ENCODE measurements around the gene CGREF1.

CGREF1 gene, protein sequence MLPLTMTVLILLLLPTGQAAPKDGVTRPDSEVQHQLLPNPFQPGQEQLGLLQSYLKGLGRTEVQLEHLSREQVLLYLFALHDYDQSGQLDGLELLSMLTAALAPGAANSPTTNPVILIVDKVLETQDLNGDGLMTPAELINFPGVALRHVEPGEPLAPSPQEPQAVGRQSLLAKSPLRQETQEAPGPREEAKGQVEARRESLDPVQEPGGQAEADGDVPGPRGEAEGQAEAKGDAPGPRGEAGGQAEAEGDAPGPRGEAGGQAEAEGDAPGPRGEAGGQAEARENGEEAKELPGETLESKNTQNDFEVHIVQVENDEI

DNA sequence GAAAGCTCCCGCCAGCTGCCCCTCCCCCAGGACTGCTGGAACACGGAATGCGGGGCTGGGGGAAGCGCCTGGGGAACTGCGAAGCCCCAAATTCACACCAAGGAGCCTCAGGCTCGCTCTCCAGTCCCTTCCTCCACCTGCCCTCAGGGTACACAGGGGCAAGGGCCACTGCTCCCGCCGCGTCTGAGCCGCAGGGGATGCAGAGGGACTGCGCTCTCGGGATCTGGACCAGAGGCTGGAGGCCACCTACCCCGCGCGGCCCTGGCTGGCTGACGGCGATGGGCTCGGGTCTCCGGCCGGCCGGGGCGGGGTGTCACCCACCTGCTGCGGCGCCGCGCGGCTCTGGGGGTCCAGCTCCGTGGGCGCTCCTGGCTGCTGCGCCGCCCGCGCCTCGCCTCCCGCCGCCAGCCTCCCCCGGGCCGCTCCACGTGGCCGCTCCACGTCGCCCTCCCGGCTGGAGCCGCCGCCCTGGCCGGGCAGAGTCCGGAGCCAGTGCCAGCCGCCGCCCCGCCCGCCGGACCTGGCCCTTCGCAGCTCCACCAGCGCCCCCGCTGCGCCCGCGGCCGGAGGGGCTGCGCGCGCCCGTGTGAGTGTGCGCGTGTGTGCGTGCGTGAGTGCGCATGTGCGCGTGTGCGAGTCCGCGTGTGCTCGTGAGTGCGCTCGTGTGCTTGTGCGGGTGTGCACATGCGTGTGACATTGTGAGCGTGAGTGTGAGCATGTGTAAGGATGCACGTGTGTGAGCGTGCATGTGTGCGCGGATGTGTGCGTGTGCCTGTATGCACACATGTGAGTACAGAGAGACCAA lies at the start of gene CGREF1:
Gene CGREF1, minus strand, starts transcription at position 604 of the 805 bp plus-strand sequence. CDS start 14,762 bp downstream, outside the sequence.
- no peak for DNase-seq (ENCODE audit: low read depth)

DNA sequence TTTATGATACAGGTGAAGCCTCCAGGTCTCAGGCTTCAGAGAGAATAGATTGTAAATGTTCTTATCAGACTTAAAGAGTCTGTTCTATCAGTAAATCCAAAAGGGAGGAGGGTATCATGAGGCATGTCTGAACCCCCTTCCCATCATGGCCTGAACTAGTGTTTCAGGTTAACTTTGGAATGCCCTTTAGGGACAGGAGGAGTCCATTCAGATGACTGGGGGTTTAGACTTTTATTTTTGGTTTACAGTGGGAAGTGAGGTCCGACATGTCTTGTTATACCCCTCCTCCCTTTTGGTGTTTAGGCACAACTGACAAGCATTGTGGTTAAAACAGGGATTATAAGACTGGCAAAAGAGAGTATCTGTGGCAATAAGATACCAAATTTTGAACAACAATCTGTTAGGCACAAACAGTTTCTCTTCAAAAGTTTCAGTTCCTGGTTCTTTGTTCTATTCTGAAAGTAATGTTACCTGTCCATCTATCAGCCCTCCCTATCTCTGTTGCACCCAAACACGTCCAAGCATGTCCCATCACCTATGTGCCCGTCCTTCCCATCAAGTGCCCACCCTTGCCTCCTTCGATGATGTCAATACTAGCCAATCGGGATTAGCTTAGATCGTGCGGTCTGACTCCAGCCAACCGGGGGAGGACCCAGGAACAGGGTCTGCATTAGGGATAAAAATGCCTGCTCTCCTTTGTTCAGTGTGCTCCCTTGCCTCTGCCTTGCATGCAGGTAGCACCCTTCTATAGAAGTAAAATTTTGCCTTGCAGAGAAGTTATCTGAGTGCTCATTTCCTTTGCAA lies 46.2 kb upstream of the CGREF1 start:
- DNase-seq (ENCODE audit: low read depth): no peak

DNA sequence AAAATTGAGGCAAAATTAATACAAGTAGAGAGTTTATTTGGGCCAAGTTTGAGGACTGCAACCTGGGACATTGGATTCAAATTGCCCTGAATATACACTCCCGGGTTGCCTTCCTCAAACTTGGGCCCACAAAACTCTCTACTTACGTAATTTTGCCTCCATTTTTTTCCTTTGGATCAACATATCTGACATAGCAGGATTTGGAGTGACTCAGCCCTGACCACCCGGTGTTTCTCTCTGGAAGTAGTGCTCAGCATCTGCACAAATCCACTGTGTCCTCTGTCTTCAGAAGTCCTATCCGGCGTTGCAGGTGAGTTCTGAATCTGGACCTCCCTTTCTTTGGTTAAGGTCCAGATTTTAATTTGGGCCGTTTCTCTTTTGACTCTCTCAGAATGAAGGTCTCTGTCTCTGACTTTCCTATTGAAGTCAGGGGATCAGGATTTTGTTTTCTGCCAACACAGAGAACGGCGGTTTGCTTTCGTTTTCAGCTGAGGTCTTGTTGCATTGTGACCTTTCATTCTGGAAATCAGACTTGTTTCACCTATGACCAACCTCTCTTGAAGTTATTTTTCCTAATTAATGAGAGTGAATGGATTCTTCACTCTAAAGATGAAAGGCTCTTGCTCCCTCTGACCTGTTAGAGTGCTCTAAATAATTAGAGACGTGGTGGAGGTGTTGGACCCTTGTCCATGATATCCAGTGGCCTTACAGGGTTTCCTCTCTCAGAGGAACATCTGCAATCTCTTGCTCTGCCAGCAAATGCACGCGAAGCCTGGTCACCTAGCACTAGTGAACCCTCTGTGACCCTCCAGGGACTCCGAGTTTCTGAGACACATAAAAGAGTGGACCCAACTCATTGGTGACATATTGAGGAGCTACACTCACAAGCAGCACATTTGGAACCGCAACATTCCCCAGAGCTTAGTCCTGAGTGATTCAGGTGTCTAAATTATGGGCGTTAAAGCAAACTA lies 43.5 kb upstream of the CGREF1 start:
- DNase-seq (ENCODE audit: low read depth): peak; percentile 17

DNA sequence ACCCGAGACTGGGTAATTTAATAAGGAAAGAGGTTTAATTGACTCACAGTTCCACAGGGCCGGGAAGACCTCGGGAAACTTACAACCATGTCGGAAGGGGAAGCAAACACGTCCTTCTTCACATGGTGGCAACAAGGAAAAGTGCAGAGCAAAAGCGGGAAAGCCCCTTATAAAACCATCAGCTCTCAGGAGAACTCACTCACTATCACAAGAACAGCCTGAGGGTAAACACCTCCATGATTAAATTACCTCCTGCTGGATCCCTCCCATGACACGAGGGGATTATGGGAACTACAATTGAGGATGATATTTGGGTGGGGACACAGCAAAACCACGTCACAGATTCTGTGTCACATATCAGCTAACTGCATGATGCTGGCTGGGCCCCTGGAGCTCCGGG lies 41.3 kb upstream of the CGREF1 start:
- DNase-seq (ENCODE audit: low read depth): no peak

DNA sequence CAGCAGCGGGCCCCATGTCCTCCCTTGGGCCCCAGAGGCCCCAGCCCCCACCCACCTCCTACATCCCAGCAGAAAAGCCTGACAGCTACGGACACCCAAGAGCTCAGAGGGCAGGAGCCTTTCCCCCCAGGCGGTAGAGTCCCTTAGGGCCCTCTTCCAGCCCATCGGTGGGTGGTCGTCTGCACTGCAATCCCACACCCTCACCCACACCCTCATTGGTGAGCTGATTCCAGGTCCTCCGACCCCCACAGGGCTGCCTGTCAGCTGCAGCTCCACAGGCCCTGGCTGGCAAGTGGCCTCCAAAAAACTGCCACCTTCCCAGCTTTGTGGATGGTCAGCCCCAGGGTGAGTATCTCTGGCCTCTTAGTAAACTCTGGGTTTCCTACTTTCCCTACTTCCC lies 40.3 kb upstream of the CGREF1 start:
- no peak for DNase-seq (ENCODE audit: low read depth)

DNA sequence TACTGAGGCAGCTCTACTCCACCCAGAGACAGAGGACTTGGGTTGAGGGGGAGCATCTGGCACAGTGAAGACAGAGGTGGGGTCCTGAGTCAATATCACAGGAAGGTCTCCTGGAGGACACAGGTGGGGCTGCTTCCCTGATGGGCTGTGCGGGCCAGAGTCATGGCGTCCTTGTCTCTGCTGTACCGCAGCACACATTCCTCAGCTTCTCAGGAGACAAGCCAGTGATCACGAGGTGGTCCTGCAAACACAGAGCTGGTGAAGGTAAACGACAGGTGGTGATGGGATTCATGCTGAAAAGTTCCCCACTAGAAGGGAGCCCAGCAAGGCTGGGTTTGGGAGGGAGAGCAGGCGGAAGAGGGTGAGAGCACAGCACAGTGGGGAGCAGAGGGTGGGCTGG lies 39.5 kb upstream of the CGREF1 start:
- DNase-seq (ENCODE audit: low read depth): no peak

DNA sequence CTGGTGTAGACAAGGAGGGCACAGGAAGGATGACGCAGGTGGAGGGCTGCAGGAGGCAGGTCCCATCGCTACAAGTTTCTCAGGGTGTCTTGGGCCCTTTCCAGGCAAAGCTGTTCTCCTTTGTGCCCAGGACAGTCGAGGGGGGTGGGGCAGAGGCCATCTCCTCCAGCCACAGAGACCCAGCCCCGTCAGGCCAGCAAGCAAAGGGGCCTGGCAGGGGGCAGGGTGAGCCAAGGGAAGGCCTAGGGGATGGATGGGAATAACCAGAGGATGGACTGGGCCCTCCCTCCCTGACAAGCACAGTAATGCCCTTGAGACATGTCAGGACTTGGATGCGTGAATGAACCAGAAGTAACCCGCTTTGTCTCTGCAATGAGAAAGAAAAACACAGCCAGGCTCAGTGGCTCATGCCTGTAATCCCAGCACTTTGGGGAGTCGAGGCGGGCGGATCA lies 36.2 kb upstream of the CGREF1 start:
- DNase-seq (ENCODE audit: low read depth): no peak

DNA sequence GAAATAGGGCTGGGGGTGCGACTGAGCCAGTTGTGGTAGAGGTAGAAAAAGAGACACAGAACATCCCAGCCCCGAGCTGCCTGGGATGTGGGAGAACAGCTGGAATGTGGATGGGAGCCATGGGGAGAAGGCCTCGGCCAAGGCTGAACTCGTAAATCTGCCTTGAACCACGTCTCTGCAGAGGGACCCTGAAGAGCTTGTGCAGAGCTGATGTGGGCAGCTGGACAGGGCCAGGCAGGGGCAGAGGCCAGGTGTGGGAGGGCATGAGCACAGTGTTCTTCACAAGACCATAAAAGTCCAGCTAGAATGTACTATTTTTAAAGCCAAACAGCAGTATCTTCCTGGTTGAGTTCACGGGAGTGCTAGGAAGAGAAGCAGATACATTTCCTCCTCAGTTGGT lies 35.6 kb upstream of the CGREF1 start:
- no peak for DNase-seq (ENCODE audit: low read depth)

DNA sequence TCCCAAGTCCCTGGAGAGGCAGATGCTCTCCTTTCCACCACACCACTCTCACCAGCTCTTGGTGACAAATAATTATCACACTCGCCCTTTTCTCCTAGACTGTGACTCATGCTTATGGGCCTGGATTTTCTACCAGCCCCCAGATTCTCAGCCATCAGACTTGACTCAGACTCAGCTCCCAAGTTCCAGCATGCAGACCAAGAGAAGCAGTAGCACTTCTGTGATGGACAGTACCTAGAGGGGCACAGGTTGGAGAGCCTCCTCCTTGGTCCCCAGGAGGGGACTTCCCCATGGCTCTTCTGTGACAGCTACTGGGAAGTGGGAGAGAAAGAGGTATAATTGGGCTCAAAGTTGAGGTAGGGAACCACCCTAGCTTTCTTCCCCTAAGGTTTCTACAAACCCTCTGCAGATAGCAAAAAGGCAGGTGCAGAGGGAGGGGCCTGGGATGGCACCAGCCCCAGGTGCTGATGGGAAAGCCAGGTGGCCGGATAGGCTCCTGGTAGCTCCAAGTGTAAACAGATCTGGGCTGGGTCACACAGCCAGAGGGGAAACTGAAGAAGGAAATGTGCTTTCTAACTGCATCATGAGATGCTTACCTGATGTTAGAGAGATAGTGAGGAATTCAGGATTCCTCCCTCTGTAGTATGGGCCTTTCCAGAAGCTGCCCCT lies 34.0 kb upstream of the CGREF1 start:
- DNase-seq (ENCODE audit: low read depth): peak; percentile 25

DNA sequence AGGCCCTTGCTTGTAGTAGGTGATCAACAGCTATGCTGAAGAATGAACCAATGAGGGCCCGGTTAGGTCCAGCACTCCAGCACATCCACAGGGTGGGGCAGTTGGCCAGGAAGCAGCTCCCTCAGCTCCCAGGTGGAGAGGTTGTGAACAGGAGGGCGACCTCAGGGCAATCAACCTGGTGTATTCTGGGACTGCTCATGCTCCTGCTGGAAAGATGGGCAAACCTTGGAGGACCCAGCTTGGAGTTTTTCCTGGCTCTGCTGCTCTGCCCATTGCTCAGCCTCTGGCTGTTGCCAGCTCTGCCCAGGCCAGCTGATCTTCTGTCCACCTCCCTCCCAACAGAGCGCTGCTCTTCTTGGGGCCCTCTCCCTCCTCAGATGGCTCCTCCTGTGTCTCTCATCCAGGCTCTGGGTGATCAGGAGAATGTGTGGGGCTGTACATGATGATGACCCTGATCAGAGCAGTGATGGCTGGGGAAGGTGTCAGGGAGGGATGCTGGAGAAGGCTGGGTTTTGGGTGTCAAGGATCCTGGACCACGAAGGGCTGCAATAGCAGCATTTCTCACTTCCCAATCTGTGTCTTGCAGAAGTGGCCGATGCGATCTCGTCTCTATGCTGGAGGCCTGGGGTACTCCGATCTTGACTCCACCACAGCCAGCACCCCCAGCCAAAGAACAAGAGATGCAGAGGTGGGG lies 33.3 kb upstream of the CGREF1 start:
- no peak for DNase-seq (ENCODE audit: low read depth)

DNA sequence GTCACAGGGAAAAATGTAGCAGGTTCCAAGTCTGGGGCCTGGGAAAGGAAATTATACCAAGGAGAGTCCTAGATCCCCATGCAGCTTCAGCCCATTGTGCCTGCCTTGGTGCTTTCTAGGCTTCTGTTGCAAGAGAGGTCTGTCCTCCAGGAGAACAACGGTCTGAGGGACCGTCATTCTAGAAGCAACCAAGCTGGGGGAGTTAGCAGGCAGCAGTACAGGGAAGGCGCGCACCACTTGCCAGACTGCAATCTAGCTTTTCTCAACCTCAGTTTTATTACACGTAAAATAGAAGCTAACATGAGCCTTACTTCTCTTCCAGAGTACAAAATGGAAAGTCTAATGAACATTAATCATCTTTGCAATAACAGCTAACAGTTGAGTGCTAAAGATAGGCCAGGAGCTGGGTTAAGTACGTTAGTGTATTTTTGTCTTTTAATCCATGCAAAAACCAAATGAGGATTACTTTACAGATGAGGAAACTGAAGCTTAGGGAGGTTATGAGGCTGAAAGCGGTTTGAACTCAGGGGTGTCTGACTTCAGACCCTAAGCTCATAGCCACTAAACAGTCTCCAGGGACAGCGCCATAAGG lies 31.8 kb upstream of the CGREF1 start:
- DNase-seq (ENCODE audit: low read depth): no peak

DNA sequence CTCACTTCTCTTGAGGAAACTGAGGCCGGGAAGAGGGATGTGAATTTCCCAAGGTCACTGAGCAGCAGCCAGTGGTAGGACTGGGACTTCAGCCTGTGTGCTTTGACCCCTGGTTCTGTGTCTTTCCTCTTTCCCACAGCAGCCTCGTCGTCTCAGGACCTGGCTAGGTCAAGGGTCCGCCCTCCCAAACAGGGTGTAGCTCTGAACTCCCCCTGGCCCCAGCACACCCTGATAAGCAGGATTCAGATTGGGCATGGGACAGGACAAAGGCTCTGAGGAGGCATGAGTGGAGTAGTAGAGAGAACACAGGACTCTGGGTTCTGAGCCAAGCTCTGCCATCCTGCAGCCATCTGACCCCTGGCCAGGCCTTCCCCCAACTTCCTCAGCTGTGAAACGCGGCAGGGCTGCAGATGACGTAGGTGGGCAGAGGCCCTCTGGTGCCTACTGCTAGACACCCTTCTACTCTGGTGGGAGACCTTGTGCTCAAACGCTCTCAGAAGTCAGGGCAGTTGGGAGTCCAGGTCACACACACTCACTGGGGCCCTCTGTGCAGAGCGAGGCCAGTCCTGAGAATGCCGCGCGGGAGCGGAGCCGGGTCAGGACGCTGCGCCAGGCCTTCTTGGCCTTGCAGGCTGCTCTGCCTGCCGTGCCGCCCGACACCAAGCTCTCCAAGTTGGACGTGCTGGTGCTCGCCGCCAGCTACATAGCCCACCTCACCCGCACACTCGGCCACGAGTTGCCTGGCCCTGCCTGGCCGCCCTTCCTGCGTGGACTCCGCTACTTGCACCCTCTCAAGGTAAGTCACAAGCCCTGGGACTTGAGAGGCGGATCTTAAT lies 30.9 kb upstream of the CGREF1 start:
- DNase-seq (ENCODE audit: low read depth): no peak

DNA sequence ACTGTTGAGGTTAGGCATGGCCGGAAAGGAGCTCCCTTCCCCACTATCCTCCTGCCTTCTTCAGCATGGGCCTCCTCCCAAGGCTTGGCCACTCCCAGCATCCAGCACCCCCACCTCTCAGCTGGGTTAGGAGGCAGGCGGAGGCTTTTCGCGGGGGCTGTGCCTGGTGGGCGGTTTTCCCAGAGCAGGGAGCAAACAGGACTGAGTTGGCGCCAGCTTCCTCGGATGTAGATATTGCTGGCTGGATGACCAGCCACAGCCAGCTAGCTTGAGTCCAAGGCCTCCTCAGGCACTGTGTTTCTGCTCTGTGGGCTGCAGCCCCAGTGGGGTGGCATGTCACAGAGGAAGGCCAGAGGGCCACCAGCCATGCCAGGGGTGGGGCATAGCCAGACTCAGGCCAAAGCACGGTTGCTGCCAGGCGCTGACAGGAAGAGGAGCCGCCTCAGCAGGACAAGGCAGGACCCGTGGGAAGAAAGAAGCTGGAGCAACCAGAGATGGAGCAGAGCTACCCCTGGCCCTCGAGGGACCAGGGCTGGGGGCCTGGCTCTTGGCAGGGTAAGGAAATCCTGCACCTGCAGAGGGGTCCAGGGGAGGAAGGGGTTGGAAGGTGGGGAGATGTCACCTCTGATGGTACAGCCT lies 30.0 kb upstream of the CGREF1 start, which contains the start of gene TCF23:
Gene TCF23, plus strand, starts transcription at position 204 of the 639 bp plus-strand sequence. Its CDS starts 130 bp downstream, at position 334.
- DNase-seq (ENCODE audit: low read depth): no peak

DNA sequence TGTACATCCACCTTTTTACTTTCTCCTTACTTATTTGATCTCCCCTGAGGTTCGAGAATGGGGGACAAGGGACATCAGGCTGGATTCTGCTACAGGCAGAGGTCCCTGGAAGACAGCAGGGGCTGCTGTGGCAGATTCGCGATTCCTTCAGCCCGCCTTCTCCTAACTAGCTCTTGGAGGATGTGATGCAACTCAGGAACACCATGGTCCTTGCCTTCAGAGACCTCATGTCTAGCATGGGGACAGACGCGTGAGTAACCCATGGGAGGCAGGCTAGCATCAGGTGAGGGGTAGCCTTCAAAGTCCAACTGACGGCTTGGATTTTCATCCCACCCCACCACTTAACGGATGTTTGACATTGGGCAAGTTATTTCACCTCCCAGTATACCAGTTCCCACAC lies 29.0 kb upstream of the CGREF1 start:
- no peak for DNase-seq (ENCODE audit: low read depth)

DNA sequence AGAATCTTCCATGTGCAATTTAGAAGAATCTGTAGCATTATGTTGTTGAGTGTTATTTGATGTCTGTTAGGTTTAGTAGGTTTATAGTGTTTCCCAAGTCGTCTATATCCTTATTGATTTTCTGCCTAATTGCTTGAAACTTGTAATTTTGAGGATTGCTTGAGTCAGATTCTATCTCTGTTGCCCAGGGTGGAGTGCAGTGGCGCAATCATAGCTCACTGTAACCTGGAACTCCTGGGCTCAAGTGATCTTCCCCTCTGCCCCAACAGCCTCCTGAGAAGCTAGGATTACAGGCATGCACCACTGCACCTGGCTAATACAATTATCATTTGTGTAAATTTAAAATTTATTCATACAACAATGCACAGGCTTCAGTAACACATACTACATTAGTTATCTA lies 26.8 kb upstream of the CGREF1 start:
- no peak for DNase-seq (ENCODE audit: low read depth)

DNA sequence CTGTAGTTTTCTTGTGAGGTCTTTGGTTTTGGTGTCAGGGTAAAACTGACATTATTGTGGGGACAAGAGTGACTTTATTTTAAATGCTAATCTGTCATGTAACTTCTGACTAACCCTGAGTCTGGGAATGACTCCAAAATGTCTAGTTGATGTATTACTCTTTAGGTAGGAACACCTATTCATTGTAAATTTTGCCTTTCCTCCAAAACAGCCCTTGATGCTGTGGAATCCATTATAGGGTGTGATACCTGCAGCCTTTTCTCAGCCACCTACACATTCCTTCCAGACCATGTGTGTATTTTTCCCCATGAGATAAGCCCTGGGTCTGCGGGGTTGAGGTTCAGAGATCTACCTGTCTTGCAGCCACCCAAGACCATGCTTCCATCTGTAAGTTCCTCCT lies 24.4 kb upstream of the CGREF1 start:
- DNase-seq (ENCODE audit: low read depth): no peak

DNA sequence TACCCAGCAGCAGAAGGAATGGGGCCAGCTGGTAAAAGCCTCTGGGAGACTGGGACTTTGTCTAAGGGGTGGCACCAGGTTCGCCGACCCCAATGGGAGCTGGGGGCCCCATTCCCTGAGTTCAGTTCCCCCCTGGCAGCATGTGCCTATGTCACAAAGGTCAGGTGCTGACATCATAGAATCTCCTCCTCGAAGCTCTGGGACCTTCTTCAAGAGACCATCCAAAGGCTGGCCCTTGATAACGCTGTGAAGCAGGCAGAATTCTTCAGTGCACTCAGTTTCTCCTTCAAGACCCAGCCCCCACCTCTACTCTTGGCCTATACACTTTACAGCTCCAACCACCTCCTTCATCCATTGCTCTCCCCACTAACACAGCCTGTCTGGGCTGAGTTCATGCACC lies 20.4 kb upstream of the CGREF1 start, which contains the start of gene PRR30:
Gene PRR30, minus strand, starts transcription at position 101 of the 400 bp plus-strand sequence. CDS start 1,081 bp downstream, outside the sequence.
- no peak for DNase-seq (ENCODE audit: low read depth)

DNA sequence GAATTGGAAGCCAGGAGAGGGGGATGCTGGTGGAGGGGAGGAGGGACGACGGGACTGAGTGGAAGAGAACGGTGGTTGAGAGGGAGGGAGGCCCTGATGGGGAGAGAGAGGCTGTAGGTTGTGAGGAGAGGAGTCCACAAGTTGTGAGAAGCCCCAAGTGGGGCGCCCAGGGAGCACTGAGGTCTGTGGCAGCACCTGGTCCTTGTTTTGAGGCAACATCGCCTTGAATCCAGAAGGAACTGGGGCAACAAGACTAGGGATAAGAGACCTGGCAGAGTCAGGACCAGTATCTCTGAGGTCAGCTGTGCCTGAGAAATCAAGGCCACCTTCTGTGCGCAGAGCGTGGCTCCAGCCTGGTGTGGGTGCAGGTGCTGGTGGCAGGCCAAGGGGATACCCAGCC lies 19.2 kb upstream of the CGREF1 start:
- DNase-seq (ENCODE audit: low read depth): no peak
